SKM-1 treated with dmso at 0.1 percent for 144 hours (cell line): ENCODE results near the gene HMG20A.

Source experiments
- DNase-seq: peaks from one replicate; lab custom pipeline; 2025; ENCODE audit not compliant: unreplicated experiment; lab: John Stamatoyannopoulos, UW

The HMG20A gene

DNA sequence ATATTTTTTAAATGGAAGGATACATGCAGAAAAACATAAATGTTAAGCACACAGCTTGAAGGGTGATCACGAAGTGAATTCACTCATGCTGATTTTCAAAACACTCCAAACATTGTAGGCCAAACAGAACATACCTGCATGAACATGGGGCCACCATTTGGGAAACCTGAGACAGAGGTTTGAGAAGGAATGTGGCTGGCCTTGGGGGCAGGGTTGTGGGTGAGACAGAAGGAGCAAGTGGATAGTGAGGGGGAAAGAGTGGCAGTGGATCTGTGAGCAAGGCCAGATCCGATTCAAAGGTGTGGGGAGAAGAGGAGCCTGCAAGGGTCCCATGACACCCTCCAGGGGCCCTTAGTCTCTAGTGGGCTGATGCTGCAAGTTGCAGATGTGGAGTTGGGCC, 94.9 kb downstream of the HMG20A start:
- no peak for DNase-seq

DNA sequence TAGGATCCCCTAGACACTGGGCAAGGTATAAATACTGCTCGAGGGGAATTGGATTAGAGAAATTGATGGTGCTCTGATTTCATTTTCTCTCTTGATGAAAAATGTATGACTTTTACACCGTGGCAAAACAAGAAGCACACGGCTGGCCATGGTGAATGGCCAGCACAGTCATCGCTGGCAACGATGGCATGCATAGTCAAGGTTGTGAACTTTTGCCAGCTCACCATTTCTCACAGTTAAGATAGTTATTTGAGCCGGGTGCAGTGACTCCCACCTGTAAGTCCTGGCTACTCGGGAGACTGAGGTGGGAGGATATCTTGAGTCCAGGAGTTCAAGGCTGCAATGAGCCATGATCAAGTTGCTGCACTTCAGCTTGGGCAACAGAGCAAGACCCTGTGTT, 95.4 kb downstream of the HMG20A start:
- no peak for DNase-seq

DNA sequence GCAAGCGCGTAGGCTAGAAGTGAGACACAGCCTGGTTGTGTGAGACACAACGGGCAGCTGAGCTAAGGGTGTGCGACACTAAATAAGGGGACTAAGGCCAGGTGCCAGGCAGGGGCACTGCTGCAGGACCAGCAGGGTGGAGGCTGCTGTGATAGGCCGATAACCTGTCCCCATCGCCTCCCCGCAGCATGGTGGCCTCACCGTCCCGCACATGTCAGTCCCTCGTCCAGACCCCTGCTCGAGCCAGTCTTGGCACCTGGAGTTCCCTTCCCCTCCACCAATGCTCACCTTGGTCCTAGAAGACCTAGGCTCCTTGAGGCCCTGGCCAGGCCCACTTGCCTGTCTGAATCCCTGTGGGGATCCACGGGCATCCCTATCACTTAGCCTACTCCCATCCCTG, 96.1 kb downstream of the HMG20A start:
- DNase-seq: no peak

DNA sequence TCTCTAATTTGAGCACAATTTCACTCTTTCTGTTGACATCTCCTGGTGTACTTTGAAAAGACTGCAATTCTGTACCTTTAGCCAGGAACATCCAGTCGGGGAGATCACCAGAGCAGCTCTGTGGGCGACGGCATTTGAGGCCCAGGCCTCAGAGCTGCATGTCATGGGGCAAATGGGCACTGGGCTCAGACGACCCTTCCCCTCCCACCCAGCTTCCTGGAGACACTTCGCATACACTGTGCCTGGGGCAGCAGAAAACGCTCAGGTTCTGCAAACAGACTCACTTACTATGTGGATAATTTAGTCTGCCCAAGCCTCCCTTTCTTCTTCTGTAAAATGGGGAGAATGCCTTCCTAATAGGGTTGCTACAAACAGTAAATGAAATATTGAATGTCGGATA, 96.9 kb downstream of the HMG20A start:
- DNase-seq: no peak

DNA sequence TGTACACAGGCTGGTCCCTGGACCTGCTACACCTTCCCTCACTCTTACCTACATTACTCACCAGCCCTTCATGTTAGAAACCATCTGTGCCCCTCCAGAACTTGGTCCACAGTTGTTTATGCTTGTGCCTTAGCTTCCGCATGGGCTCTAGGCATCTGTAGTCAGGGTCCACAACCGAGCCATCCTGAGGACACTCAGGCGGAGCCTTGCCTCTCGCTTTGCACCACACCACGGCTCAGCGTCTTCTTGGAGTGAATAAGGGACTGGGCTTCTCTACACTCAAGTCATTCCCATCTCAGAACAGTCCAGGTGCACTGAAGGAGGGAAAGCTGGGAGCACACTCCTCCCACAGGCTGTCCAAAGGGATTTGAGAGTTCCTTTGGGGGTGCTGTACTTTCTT, 97.8 kb downstream of the HMG20A start:
- DNase-seq: no peak

DNA sequence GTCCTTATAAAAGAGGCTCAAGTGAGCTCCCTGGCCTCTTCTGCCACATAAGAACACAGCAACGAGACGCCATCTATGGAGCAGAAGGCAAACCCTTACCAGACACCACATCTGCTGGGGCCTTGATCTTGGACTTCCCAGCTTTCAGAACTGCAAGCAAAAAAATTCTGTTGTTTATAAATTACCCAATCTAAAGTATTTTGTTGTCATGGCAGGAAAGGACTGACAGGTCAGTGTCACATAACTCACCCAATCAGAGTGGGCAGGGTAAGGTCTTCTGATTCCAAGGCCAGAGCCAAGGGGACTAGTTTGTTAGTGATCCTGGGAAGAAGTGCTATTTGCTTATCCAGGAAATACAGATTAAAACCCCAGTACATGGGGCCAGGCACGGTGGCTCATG, 98.9 kb downstream of the HMG20A start:
- DNase-seq: no peak

DNA sequence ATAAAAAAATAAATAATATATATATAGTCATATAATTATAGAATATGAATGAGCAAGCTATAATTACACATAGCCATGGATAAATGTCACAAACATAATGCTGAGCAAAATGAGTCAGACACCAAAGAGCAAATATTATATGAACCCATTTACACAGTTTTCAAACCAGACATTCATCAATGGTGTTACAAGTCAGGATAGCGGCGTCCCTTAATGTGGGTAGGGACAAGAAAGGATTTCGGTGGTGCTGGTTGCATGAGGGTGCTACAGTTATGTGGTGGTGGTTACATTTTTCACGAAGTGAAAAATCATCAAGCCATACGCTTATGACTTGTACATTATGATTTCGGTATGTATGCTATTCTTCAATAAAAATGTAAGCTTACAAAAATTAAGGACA, 100.5 kb downstream of the HMG20A start:
- no peak for DNase-seq

DNA sequence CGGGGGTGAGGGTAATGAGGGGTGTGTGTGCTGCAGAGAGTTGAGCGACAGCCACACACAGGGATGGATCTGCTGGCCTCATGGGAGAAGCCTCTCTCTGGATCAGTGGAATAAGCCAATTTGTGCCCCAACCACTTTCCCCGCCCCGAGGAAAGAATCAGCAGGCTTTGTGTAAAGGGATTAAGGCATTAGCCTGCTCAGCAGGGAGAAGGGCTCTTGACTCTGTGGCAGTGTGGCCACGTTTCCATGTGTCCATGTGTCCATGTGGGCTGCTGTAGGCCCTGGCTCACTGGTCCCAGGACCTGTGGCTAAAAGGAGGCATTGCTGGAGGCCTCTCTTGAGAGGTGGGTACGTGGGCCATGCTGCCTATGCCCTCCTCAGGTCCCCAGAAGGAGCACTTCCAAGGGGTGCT, 104.7 kb downstream of the HMG20A start:
- DNase-seq: no peak

DNA sequence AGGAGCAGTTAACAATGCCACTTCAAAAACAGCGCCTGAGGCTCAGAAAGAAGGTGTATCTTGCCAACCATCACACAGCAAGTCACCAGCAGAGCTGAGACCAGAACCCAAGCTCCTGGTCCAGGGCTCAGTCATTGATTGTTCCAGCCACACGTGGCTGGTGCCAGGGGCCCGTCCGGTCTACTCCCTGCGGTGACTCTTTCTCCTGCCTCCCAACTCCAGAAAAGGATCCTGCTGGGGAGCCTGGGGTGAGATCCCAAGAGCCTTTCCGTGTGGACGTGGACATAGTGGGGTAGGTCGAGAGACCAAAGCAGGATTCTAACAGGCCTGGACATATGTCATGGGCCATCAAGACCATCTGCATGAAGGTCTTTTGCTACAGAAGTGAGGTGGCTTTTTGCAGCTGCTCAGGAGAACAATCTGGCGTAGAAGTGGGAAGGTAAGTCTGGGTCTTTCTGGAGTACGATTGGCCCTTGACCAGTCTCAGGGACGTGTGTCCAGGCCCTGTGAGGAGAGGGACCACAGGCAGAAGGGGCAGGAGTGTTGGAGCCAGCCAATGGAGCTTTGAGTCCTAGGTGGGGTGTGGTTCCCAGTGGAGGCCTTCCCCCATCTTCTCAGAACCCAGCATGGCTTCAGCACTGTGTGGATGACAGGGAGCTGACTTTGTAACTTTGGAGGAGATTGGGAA, 105.4 kb downstream of the HMG20A start:
- DNase-seq: no peak

DNA sequence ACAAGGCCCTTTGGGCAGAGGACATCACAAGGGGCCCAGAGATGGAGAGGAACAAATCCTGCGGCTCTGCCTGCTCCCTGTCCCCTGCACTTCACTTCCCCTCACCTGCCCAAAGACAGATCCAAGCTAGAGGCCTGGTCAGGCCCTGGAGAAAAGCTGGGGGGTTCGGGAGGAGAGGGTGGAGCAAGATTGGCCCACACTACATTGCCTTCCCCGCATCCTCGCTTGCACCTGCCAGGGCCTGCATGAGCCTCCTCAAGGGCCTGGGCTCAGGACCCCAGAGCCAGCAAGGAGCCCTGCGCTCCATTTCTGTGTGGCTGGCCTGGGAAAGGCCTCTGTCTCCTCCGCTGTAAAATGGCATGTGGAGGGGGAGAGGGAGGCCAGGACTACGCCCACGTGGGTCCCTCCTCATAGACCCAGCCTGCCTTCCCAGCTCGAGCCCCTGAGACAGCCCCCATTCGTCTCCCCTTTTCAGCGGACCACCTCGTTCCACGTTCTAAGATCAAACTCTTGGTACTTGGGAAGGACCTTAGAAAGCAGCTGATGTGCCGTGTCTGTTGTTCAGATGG, 106.0 kb downstream of the HMG20A start:
- DNase-seq: no peak

DNA sequence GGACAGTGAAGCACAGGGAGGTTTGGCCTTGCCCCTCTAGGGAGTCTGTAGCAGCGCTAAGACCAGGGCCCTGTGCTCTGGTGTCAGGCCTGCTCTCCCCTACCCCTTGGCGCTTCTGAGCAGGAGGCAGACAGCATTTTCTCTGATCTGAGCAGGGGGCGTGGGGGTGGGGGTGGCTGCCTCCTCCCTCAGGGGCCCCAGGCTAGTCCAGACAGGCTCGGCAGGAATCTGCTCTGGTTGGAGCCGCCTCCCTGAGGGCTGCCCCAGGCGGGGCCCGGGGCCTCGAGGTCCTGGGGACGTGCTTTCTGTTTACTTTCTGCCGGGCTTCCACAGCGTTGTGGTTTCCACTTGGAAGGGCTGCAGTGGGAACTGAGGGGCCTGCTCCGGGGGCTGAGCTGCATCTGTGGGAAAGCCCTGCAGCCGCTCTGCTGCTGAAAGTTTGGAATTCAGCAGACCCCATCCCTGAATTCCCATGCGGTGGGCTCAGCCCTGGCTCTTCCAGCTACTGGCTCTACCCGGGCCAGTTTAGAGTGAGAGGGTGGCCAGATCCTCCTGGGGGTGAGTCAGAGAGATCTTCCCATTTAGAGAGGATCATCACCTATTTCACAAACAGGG, 106.6 kb downstream of the HMG20A start:
- DNase-seq: no peak

DNA sequence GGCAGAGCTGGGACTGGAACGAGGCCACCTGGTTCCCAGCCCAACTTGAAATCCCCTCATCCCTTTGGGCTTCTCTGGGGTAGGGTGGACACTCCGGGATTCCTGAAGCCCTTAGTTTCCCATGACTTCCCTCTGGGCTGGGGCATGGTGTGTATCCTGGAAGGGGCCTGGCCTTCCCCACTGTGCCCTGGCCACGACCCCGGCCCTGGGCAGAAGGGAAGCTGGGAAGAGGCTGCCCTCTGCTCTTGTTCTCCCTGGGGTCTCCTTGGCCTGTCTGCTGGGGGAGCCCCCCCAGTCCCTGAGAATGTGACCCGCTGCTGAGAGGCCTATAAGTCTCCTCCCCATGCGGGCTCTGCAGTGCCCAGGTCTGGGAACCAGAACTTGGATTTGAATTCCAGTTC, 107.1 kb downstream of the HMG20A start:
- DNase-seq: no peak

DNA sequence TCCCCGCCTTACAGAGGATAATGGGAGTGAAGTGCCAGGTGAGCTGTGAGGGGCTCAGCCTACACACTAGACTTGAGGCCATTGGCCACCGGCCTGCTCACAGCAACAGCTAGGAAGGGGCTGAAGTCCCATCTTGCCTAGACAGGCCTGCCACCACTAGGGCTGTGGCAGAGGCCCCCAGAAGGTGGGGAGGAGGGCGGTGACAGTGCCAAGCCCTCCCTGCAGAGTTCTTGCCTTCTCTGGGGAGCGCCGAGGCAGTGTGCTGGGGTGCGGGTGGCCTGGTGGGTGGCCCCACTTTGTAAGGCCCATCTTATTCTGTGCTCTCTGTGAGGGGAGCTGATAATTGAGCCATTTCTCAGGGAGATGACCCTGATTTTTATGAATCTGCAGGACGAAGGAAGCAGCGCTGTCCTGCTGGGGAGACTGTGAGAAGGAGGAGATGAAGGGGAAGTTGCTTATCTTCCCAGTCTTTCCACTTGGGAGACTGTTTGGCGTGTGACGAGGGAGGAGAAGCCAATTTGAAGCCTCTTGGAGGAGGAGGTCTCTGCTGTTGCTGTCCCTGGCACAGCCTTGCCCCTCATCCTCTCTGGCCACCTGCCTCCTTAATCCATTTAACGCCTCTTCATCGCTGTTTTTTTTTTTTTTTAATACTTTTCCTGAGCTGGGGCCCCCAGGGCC, 107.7 kb downstream of the HMG20A start:
- no peak for DNase-seq

DNA sequence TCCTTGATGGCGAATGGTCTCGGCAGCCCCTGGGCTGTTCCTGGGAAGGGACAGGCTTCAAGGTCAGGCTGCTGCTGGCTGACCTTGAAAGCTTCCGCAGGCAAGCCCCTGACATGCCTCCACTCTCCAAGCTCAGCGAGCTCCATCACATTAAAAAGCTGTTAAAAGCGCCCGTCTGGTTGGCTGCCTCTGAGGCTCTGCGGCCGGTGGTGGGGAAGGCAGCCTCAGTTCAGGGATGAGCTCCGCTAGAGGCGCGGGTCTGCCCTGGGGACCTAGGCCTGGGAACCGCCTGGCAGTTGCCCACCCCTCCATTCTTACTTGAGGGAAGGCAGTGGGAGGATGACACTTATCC, 108.3 kb downstream of the HMG20A start:
- DNase-seq: no peak

DNA sequence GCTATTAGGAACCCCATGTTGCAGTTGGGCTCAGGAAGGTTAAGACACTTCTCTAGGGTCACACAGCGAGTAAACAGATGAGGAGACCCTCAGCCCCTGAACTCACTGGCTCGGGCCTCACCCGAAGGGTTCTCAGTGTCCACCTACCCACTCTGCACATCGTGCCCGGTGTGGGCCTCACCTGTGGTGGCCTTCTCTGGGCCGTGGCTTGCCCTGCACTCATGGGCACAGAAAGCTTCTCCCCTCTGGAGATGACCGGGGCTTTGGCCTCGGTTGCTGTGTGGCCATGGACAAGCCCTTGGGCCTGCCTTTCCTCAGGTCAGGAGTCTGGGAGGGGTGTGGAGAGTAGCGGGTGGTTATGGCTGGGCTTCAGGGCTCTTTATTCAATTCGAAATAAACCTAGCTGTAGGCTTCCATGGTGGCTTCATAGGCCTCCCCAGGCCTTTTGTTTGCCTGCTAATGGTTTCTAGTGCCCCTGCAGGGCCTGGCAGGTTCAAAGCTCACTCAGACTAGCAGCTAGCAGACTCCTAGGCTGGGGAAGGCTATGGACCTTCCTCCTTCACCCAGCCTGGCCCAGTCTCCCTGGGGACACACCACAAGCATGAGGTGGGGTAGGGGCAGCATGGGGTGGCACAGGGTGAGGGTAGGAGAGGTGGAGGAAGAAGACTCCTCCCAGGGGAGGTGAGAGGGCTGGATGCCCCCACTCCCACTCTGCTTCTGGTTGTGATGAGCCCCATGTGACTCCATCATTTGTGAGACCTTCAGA, 108.9 kb downstream of the HMG20A start:
- no peak for DNase-seq

DNA sequence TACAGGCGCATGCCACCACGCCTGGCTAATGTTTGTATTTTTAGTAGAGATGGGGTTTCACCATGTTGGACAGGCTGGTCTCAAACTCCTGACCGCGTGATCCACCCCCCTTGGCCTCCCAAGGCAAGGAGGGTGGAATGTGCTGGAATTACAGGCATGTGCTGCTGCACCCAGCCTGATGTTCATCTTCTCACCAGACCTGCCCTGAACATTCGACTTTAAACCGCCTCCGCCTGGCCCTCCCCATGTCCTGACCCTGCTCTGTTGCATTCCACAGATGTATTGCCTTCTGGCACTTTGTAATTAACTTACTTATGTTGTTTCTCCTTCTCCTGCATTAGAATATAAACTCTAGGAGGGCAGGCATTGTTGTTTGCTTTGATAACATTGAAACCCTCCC, 109.9 kb downstream of the HMG20A start:
- DNase-seq: no peak

DNA sequence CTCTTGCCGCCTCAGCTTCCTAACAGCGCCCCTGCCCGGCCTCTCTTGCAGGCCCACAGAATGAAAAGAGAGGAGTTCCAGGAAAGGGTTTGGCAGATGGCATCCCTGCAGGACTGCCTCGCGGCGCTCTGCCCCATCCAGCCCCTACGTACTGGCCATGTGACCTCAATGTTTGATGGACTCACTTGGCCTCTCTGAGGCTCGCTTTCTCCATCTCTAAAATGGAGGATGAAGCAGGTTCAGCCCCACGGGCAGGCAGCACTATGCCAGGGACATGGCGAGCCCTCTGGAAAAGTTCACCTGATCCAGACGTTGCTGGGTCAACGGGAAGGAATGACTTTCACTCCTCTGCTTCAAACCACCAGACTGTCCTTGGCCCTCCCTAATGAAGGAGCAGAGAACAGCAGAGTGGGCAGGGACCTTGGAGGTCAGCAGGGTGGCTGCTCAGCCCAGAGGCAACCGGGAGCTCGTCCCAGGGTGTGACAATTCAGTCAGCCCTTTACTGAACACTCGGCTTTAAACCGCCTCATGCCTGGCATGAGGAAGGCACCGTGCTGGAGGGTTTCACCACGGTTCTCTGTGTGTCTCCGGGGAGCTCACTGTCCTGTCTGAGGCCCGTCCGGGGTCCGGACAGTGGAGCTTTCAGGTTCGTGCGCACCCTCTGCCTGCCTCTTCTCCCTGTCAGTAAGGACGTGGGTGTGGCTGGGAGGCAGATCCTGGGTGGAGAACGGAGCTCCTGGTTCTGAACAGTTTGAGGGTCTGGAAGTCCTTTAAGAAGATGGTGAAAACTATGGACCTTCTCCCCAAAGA, 110.7 kb downstream of the HMG20A start:
- DNase-seq: no peak

DNA sequence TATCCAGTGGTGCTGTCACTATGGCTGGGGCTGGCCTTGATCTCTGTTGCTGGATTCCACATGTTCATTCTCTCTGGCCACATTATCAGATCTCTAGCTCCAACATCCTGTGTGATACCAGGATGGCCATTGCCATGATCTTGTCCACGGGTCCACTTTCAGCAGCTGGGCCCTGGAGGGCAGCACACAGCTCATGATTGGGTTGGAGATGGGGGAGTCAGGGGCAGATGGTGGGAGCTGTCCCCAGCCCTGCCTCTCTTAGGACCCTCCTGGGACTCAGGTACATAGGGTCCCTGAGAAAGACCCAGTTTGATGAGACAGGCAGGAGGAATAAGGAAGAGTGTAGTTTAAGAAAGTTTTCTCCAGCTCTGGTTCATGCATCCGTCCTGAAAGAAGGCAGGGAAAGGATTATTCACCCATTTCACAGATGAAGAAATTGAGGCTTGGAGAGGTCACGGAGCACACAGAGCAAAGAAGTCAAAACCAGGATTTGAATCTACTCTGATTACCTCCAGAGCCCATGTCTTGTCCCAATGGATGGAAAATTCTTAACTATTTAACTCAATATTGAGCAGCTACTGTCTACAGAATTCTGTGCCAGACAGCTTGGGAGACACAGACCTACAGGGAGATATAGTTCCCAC, 111.5 kb downstream of the HMG20A start:
- no peak for DNase-seq

DNA sequence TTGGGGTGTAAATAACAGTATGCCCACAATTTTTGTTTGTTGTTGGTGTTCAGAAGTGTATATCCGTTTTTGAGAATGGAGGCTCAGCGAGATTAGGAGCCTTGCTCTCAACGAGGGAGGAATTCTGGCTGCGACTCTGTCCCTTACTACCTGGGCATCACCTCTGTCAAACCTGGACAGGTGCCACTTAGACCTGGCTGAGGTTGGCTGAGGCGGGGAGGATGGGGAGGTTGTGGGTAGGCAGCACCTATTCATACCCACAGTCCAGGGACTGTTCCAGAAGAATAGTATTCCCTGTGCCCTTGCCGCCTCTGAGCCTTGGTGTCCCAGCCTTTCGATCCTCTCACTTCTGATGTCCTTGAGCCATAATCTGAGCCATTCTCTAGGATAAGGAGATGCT, 112.2 kb downstream of the HMG20A start:
- no peak for DNase-seq
